PC-3 (cell line): ENCODE results near the gene UBAC1. TPM values are rescaled to one million over a fixed set of nuclear protein-coding genes. Genes with fewer than 3 reads are reported as not detected.

Source experiments
- ATAC-seq: fragments of 200-7000 bp; cut with Tn5 transposase; 2 replicates; pipeline ENCODE4 v1.9.1; 2020; ENCODE audit warnings: mild to moderate bottlenecking, moderate library complexity
- BruUV-seq: library from RNA; stranded (reverse); fragments of 400-500 nt; replicated peaks from 2 replicates; lab custom pipeline; 2021; lab: Mats Ljungman, UMichigan
- CTCF ChIA-PET: fragments of 300-600 bp; sonication (Branson Sonifier 250); formaldehyde crosslinking; loops from one replicate; lab custom pipeline; 2022; ENCODE audit warnings: antibody characterized with exemption; lab: Charles Lee
- POLR2A ChIA-PET: fragments of 300-600 bp; sonication (Branson Sonifier 250); formaldehyde crosslinking; loops from one replicate; lab custom pipeline; 2022; ENCODE audit warnings: antibody characterized with exemption; ENCODE audit not compliant: unreplicated experiment; lab: Charles Lee
- DNase-seq: peaks from one replicate; pipeline ENCODE4 v3.0.0-alpha.2; 2015
- H2AFZ ChIP-seq: fragments of 300-600 bp; sonication (generic); 2 replicates; pipeline ENCODE4 v1.6.0; 2016; ENCODE audit warnings: antibody characterized with exemption, low read length
- H3F3A ChIP-seq: fragments of 300-600 bp; sonication (generic); one replicate; pipeline ENCODE4 v1.6.0; 2017; ENCODE audit warnings: antibody characterized with exemption, low read length, control low read depth, mild to moderate bottlenecking; ENCODE audit not compliant: unreplicated experiment
- H3K27ac ChIP-seq: fragments of 300-600 bp; sonication (generic); 2 replicates; pipeline ENCODE4 v1.5.1; 2016; ENCODE audit warnings: mild to moderate bottlenecking, low read length
- H3K27me3 ChIP-seq: fragments of 300-600 bp; sonication (generic); 2 replicates; pipeline ENCODE4 v1.6.1; 2016; ENCODE audit warnings: low read length, mixed read lengths
- H3K36me3 ChIP-seq: fragments of 300-600 bp; sonication (generic); 2 replicates; pipeline ENCODE4 v1.6.1; 2016; ENCODE audit warnings: low read depth, mixed run types, low read length, mixed read lengths
- H3K4me1 ChIP-seq: fragments of 300-600 bp; sonication (generic); 2 replicates; pipeline ENCODE4 v1.5.1; 2016; ENCODE audit warnings: low read length; ENCODE audit not compliant: insufficient read depth
- H3K4me2 ChIP-seq: fragments of 300-600 bp; sonication (generic); 2 replicates; pipeline ENCODE4 v1.6.0; 2016; ENCODE audit warnings: low read length
- H3K4me3 ChIP-seq: fragments of 300-600 bp; sonication (generic); 2 replicates; pipeline ENCODE4 v1.5.1; 2016; ENCODE audit warnings: mild to moderate bottlenecking, low read length, mixed read lengths
- H3K79me2 ChIP-seq: fragments of 300-600 bp; sonication (generic); 2 replicates; pipeline ENCODE4 v1.6.1; 2017; ENCODE audit warnings: low read length, mixed read lengths
- H3K9ac ChIP-seq: fragments of 300-600 bp; sonication (generic); 2 replicates; pipeline ENCODE4 v1.6.0; 2016; ENCODE audit warnings: mild to moderate bottlenecking, low read length
- H3K9me2 ChIP-seq: fragments of 300-600 bp; sonication (generic); replicated peaks from 2 replicates; pipeline ENCODE4 v1.6.1; 2016; ENCODE audit warnings: mixed run types, low read length, mixed read lengths
- H3K9me3 ChIP-seq: fragments of 300-600 bp; sonication (generic); 2 replicates; pipeline ENCODE4 v1.6.1; 2016; ENCODE audit warnings: low read length, mixed read lengths
- H4K20me1 ChIP-seq: fragments of 300-600 bp; sonication (generic); 2 replicates; pipeline ENCODE4 v1.6.1; 2016; ENCODE audit warnings: low read length, mixed read lengths
- EZH2 ChIP-seq: fragments of 300-600 bp; sonication (generic); IDR thresholded peaks from one replicate; pipeline ENCODE4 v1.6.1; 2017; ENCODE audit warnings: antibody characterized with exemption, mild to moderate bottlenecking, low read length; ENCODE audit not compliant: unreplicated experiment
- EZH2phosphoT487 ChIP-seq: fragments of 300-600 bp; sonication (generic); IDR thresholded peaks from 2 replicates; pipeline ENCODE4 v1.6.1; 2018; ENCODE audit warnings: mild to moderate bottlenecking, antibody characterized with exemption, low read length, borderline replicate concordance
- intact Hi-C: fragments of 100-400 bp; cut with micrococcal nuclease; formaldehyde crosslinking; loops from 2 replicates; pipeline ENCODE4 v1.9.0; 2023
- total RNA-seq: library from RNA; depleted of rRNA; stranded (reverse); fragments of >200 nt; gene quantifications from 2 replicates; pipeline ENCODE4 v1.2.3, GENCODE V29; 2014
- TF ChIP-seq, protein P1 (sequence below): fragments of 300-600 bp; sonication (generic); conservative IDR thresholded peaks from 2 replicates; pipeline ENCODE4 v1.5.1; 2017; ENCODE audit warnings: antibody characterized with exemption, low read depth, mild to moderate bottlenecking, low read length

Gene UBAC1
- total RNA-seq, 1 experiment from 2014 or later, result 77.3 TPM

GRCh38 chr9:135971892-135972291 is 10.7 kb upstream of the UBAC1 start:
- H3K4me3 ChIP-seq, result no peak overlapping the region
- H3K27me3 ChIP-seq, result no peaks in the 10 kb centered on the region
- no peaks in the 10 kb centered on the region for H3K9me2 ChIP-seq
- BruUV-seq, result no TSS peak
- H3K27ac ChIP-seq, result no peak overlapping the region
- TF ChIP-seq EZH2 (no peak), EZH2phosphoT487 (no peak)
- TF ChIP-seq, protein P1, sequence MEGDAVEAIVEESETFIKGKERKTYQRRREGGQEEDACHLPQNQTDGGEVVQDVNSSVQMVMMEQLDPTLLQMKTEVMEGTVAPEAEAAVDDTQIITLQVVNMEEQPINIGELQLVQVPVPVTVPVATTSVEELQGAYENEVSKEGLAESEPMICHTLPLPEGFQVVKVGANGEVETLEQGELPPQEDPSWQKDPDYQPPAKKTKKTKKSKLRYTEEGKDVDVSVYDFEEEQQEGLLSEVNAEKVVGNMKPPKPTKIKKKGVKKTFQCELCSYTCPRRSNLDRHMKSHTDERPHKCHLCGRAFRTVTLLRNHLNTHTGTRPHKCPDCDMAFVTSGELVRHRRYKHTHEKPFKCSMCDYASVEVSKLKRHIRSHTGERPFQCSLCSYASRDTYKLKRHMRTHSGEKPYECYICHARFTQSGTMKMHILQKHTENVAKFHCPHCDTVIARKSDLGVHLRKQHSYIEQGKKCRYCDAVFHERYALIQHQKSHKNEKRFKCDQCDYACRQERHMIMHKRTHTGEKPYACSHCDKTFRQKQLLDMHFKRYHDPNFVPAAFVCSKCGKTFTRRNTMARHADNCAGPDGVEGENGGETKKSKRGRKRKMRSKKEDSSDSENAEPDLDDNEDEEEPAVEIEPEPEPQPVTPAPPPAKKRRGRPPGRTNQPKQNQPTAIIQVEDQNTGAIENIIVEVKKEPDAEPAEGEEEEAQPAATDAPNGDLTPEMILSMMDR, result no peak
- H3K4me1 ChIP-seq, result no peaks in the 10 kb centered on the region
- no peak overlapping the region for H3K4me2 ChIP-seq
- no peaks in the 10 kb centered on the region for H3K36me3 ChIP-seq
- no peaks in the 10 kb centered on the region for H3F3A ChIP-seq
- H3K9me3 ChIP-seq, result no peaks in the 10 kb centered on the region
- ChIA-PET POLR2A (no interaction called here), CTCF (no interaction called here)
- H2AFZ ChIP-seq, result no peak overlapping the region
- ATAC-seq, result peak; percentile 55
- peak; percentile 84 for DNase-seq
- intact Hi-C loops, result no loop called here
- H4K20me1 ChIP-seq, result no peaks in the 10 kb centered on the region
- no peak overlapping the region for H3K9ac ChIP-seq
- H3K79me2 ChIP-seq, result no peaks in the 10 kb centered on the region

- Histone ChIP-seq H3K9me2 (no peaks in the 10 kb centered on the region), H3K36me3 (no peaks in the 10 kb centered on the region), H2AFZ (no peak overlapping the region), H3K27me3 (no peaks in the 10 kb centered on the region), H3K4me1 (no peaks in the 10 kb centered on the region), H3K9ac (no peak overlapping the region), H4K20me1 (no peaks in the 10 kb centered on the region), H3K79me2 (no peaks in the 10 kb centered on the region), H3F3A (no peaks in the 10 kb centered on the region), H3K9me3 (no peaks in the 10 kb centered on the region), H3K4me3 (no peak overlapping the region), H3K4me2 (no peak overlapping the region), H3K27ac (no peak overlapping the region)
- ChIA-PET POLR2A (no interaction called here), CTCF (no interaction called here)
- BruUV-seq, result no TSS peak
- no peak for ATAC-seq
- intact Hi-C loops, result no loop called here
- DNase-seq, result no peak
- TF ChIP-seq, protein P1, result no peak
- TF ChIP-seq EZH2phosphoT487 (no peak), EZH2 (no peak)
Observed at GRCh38 chr9:135971111-135971766, 10.1 kb upstream of the UBAC1 start.

- H2AFZ ChIP-seq, result no peak overlapping the region
- H3K27me3 ChIP-seq, result no peaks in the 10 kb centered on the region
- ATAC-seq (no peak), DNase-seq (no peak)
- H3K27ac ChIP-seq, result no peak overlapping the region
- H3K36me3 ChIP-seq, result no peaks in the 10 kb centered on the region
- no peaks in the 10 kb centered on the region for H3K9me3 ChIP-seq
- H3K9ac ChIP-seq, result no peak overlapping the region
- no peaks in the 10 kb centered on the region for H3K9me2 ChIP-seq
- POLR2A ChIA-PET, result no interaction called here
- no TSS peak for BruUV-seq
- no peak overlapping the region for H3K4me3 ChIP-seq
- no peak overlapping the region for H3K4me2 ChIP-seq
- H3K79me2 ChIP-seq, result no peaks in the 10 kb centered on the region
- TF ChIP-seq EZH2phosphoT487 (no peak), EZH2 (no peak)
- TF ChIP-seq, protein P1, result no peak
- no peaks in the 10 kb centered on the region for H3K4me1 ChIP-seq
- H3F3A ChIP-seq, result no peaks in the 10 kb centered on the region
- intact Hi-C loops, result no loop called here
- CTCF ChIA-PET, result no interaction called here
- H4K20me1 ChIP-seq, result no peaks in the 10 kb centered on the region
Observed at GRCh38 chr9:135970128-135970815, 9.1 kb upstream of the UBAC1 start.
